Fibroblast of villous mesenchyme (primary cell): ENCODE results near the gene SCYGR3. TPM values are rescaled to one million over a fixed set of nuclear protein-coding genes. Genes with fewer than 3 reads are reported as not detected.
"Not testable (repeated sequence)": the region's sequence is repeated elsewhere in the genome, so short reads cannot be mapped to it uniquely, and the experiment has no call there.

Experiments used
- DNase-seq: peaks from one replicate; pipeline ENCODE4 v3.0.0-alpha.2; 2010; ENCODE audit warnings: low read depth
- H3K4me3 ChIP-seq: 2 replicates; pipeline ENCODE4 v1.5.1; 2011; ENCODE audit warnings: low read depth, mild to moderate bottlenecking, low read length
- CTCF ChIP-seq: IDR thresholded peaks from 2 replicates; pipeline ENCODE4 v1.5.1; 2012; ENCODE audit warnings: low read depth, mild to moderate bottlenecking, low read length; ENCODE audit not compliant: insufficient read depth
- total RNA-seq: library from RNA; depleted of rRNA; stranded (reverse); fragments of >200 nt; gene quantifications from 2 replicates; pipeline ENCODE4 v1.2.3, GENCODE V29; 2012

The SCYGR3 gene
- total RNA-seq, 1 donor: not detected

GRCh38 chr2:227607941-227608340 lies 6.7 kb downstream of the SCYGR3 start:
- no peak overlapping the region for H3K4me3 ChIP-seq
- no peak for DNase-seq
- TF ChIP-seq CTCF: no peak

GRCh38 chr2:227606476-227606875 lies 8.2 kb downstream of the SCYGR3 start:
- peak; percentile 16 for DNase-seq
- H3K4me3 ChIP-seq: no peak overlapping the region
- TF ChIP-seq CTCF: no peak

GRCh38 chr2:227602358-227602757 lies 12.3 kb downstream of the SCYGR3 start:
- DNase-seq: no peak
- H3K4me3 ChIP-seq: no peak overlapping the region
- no peak for TF ChIP-seq CTCF

- not testable (repeated sequence) for DNase-seq, H3K4me3 ChIP-seq
Measured at GRCh38 chr2:227598835-227599503, 15.7 kb downstream of the SCYGR3 start, which contains the start of gene SCYGR2. Gene SCYGR2 (plus strand): TSS chr2:227598893. CDS start chr2:227598893, 0 bp downstream.

- no peak for TF ChIP-seq CTCF
- no peak overlapping the region for H3K4me3 ChIP-seq
- DNase-seq: no peak
Measured at GRCh38 chr2:227597998-227598397, 16.6 kb downstream of the SCYGR3 start.

- H3K4me3 ChIP-seq: no peak overlapping the region
- DNase-seq: no peak
- no peak for TF ChIP-seq CTCF
Measured at GRCh38 chr2:227597036-227597435, 17.6 kb downstream of the SCYGR3 start.

GRCh38 chr2:227595797-227596196 lies 18.8 kb downstream of the SCYGR3 start:
- DNase-seq: no peak
- no peak overlapping the region for H3K4me3 ChIP-seq
- TF ChIP-seq CTCF: no peak
